Common myeloid progenitor, CD34-positive (primary cell): ENCODE results near the gene AGTPBP1.

Source experiments
- CTCF ChIA-PET: fragments of 350-600 bp; sonication (Branson Sonifier 250); formaldehyde crosslinking; loops from one replicate; lab custom pipeline; 2021; ENCODE audit warnings: antibody characterized with exemption; lab: Charles Lee
- POLR2A ChIA-PET: fragments of 350-600 bp; sonication (Branson Sonifier 250); formaldehyde crosslinking; loops from one replicate; lab custom pipeline; 2021; ENCODE audit warnings: antibody characterized with exemption; lab: Charles Lee
- DNase-seq, 3 donors: peaks; one replicate each; pipeline versions ENCODE4 v3.0.0 to v3.0.0-alpha.2; 2013
- H3K27ac ChIP-seq, 2 experiments: 1 replicate in 1 of 2; 2 replicates in 1 of 2; pipeline ENCODE4 v1.7.0; 2013; ENCODE audit warnings: inconsistent platforms in 2 of 2, low read length in 2 of 2, mild to moderate bottlenecking in 2 of 2, low read depth in 1 of 2, moderate library complexity in 1 of 2; ENCODE audit not compliant: severe bottlenecking in 2 of 2, insufficient read depth in 1 of 2, poor library complexity in 1 of 2
- H3K27me3 ChIP-seq, 5 experiments: replicated peaks in 2 of 5; 1 replicate in 3 of 5; 2 replicates in 2 of 5; pipeline versions ENCODE4 v1.6.1 to v1.7.0; 2013; ENCODE audit warnings: low read length in 4 of 5, mild to moderate bottlenecking in 2 of 5, moderate library complexity in 2 of 5, inconsistent platforms in 1 of 5; ENCODE audit not compliant: insufficient read depth in 5 of 5, control insufficient read depth in 4 of 5
- H3K36me3 ChIP-seq, 4 experiments: 1 replicate in 2 of 4; 2 replicates in 2 of 4; pipeline versions ENCODE4 v1.6.1 to v1.7.0; 2013; ENCODE audit warnings: low read length in 3 of 4, control low read depth in 1 of 4, mild to moderate bottlenecking in 1 of 4; ENCODE audit not compliant: control insufficient read depth in 4 of 4, insufficient read depth in 4 of 4
- H3K4me1 ChIP-seq, 4 experiments: 1 replicate in 3 of 4; 2 replicates in 1 of 4; pipeline versions ENCODE4 v1.6.1 to v1.7.1; 2013; ENCODE audit warnings: low read length in 3 of 4, mild to moderate bottlenecking in 3 of 4, control low read depth in 1 of 4, inconsistent platforms in 1 of 4, moderate library complexity in 1 of 4; ENCODE audit not compliant: control insufficient read depth in 4 of 4, insufficient read depth in 4 of 4; ENCODE audit errors: control extremely low read depth in 1 of 4
- H3K4me3 ChIP-seq, 7 experiments: 1 replicate in 4 of 7; 2 replicates in 3 of 7; pipeline versions ENCODE4 v1.5.1 to v1.7.0; 2013; ENCODE audit warnings: mild to moderate bottlenecking in 7 of 7, low read length in 6 of 7, moderate library complexity in 6 of 7, inconsistent platforms in 2 of 7, low read depth in 2 of 7, control low read depth in 1 of 7; ENCODE audit not compliant: insufficient read depth in 4 of 7, control insufficient read depth in 1 of 7; ENCODE audit errors: extremely low read depth in 1 of 7
- H3K9me3 ChIP-seq, 5 experiments: 1 replicate in 4 of 5; 2 replicates in 1 of 5; pipeline versions ENCODE4 v1.6.1 to v1.7.1; 2013; ENCODE audit warnings: low read length in 4 of 5, mild to moderate bottlenecking in 2 of 5, inconsistent platforms in 1 of 5, low read depth in 1 of 5, moderate library complexity in 1 of 5; ENCODE audit not compliant: control insufficient read depth in 4 of 5, insufficient read depth in 2 of 5; ENCODE audit errors: control extremely low read depth in 1 of 5
- WGBS: methylation state at CpG from one replicate; pipeline ENCODE4 v1.1.5; 2013; ENCODE audit not compliant: insufficient coverage; 5-methylcytosine and 5-hydroxymethylcytosine counted together

AGTPBP1 gene

DNA sequence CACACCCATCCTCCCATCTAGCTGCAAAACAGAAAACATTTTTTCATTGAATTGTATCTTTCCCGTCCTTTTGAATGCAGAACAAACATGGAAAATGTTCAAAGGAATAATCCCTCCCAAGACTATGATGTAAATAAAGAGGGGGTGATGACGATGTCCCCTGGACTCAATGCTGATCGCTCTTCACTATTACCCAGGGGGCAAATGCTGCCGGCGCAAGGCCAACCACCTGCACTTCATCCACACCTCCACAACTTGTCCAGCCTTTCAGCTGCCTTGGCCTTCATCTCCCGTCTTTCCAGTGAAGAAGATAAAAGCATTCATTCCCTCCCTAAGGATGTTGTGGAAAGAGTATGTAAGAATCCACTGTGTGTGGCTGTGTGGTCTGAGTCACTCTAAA is 240.3 kb downstream of the AGTPBP1 start:
- Histone ChIP-seq H3K36me3 (no peaks in the 10 kb centered on the region), H3K9me3 (peaks cover 0 to 4% (median 3%) of the 10 kb centered on the region in 5 experiments), H3K4me3 (no peak overlapping the region), H3K27me3 (peaks cover 0 to 6% (median 0%) of the 10 kb centered on the region in 5 experiments), H3K4me1 (no peaks in the 10 kb centered on the region), H3K27ac (no peak overlapping the region)
- 80% methylated on average over 1 of the region's 6 CpGs for WGBS
- DNase-seq = no peak
- CTCF ChIA-PET = no interaction called here
- POLR2A ChIA-PET = no interaction called here
